Upper lobe of left lung (tissue), 4 donors: ENCODE results near the gene ZNF431.

ENCODE experiments used
- EP300 ChIP-seq, 4 donors: sonication (generic); formaldehyde crosslinking; IDR thresholded peaks; one replicate each; pipeline ENCODE4 v1.5.1; 2017; ENCODE audit warnings: antibody characterized with exemption in 4 of 4, control low read depth in 2 of 4
- POLR2AphosphoS5 ChIP-seq, 2 donors: sonication (generic); formaldehyde crosslinking; IDR thresholded peaks; one replicate each; pipeline ENCODE4 v1.5.1; 2017; ENCODE audit warnings: antibody characterized with exemption in 2 of 2
- TF ChIP-seq, protein P1 (sequence below), 6 experiments: fragments of 450-650 bp in 4 of 6; fragments of 200-600 bp in 2 of 6; sonication (generic) in 2 of 6; IDR thresholded peaks; one replicate each; pipeline ENCODE4 v1.5.1; 2016 to 2019; ENCODE audit warnings: antibody characterized with exemption in 6 of 6

DNA sequence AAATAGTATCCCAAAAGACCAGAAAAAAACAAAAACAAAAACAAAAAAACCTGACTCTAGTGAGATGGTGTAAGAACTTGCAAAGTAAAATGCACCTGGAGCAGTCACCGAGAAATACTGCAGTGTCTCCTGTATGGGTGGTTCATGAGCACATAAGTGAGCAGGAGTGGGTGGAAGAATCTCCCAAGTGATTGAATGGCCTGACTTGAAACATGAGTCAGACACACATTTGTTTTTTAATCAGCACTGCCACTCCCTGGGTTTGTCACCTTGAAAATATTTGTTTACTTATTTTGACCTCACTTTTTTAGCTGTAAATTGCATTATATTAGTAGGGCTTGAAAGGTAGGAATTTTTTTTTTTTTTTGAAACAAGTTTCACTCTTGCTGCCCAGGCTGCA lies 2.0 kb downstream of the ZNF431 start:
- TF ChIP-seq, protein P1, sequence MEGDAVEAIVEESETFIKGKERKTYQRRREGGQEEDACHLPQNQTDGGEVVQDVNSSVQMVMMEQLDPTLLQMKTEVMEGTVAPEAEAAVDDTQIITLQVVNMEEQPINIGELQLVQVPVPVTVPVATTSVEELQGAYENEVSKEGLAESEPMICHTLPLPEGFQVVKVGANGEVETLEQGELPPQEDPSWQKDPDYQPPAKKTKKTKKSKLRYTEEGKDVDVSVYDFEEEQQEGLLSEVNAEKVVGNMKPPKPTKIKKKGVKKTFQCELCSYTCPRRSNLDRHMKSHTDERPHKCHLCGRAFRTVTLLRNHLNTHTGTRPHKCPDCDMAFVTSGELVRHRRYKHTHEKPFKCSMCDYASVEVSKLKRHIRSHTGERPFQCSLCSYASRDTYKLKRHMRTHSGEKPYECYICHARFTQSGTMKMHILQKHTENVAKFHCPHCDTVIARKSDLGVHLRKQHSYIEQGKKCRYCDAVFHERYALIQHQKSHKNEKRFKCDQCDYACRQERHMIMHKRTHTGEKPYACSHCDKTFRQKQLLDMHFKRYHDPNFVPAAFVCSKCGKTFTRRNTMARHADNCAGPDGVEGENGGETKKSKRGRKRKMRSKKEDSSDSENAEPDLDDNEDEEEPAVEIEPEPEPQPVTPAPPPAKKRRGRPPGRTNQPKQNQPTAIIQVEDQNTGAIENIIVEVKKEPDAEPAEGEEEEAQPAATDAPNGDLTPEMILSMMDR (IDR thresholded peaks at IDR 0.05), result no peak
- no peak for TF ChIP-seq EP300 (IDR thresholded peaks at IDR 0.05)
- TF ChIP-seq POLR2AphosphoS5 (IDR thresholded peaks at IDR 0.05), result no peak
